Body of pancreas (tissue), 4 donors: ENCODE data around the gene C11orf91. TPM values are rescaled to one million over a fixed set of nuclear protein-coding genes. Genes with fewer than 3 reads are reported as not detected.

Experiments
- ATAC-seq: fragments of 150-250 bp; one replicate; pipeline ENCODE4 v1.9.1; 2016
- DNase-seq, 4 donors: peaks; one replicate each; pipeline ENCODE4 v3.0.0-alpha.2; 2019
- H3K27ac ChIP-seq, 4 donors: fragments of 200-600 bp; sonication (generic); 1 replicate in 3 of 4; 2 replicates in 1 of 4; pipeline versions ENCODE4 v1.5.1 to v1.6.1; 2016 to 2019; ENCODE audit warnings: mild to moderate bottlenecking in 1 of 4, mixed read lengths in 1 of 4, moderate library complexity in 1 of 4
- H3K27me3 ChIP-seq, 2 donors: fragments of 200-600 bp; sonication (generic); one replicate each; pipeline ENCODE4 v1.6.0; 2016; ENCODE audit warnings: mild to moderate bottlenecking in 1 of 2
- H3K36me3 ChIP-seq, 2 donors: fragments of 200-600 bp; sonication (generic); replicated peaks in 1 of 2; 2 replicates each; pipeline ENCODE4 v1.5.1; 2016; ENCODE audit warnings: low read depth in 2 of 2; ENCODE audit not compliant: insufficient read depth in 1 of 2
- H3K4me1 ChIP-seq: fragments of 200-600 bp; sonication (generic); one replicate; pipeline ENCODE4 v1.6.0; 2016
- H3K4me3 ChIP-seq, 2 donors: fragments of 200-600 bp; sonication (generic); 1 replicate in 1 of 2; 2 replicates in 1 of 2; pipeline ENCODE4 v1.5.1; 2016 to 2019
- H3K9me3 ChIP-seq, 3 donors: fragments of 200-600 bp; sonication (generic); 1 replicate in 2 of 3; 2 replicates in 1 of 3; pipeline ENCODE4 v1.5.1; 2016
- CTCF ChIP-seq, 7 experiments: fragments of 450-650 bp in 4 of 7; fragments of 200-600 bp in 3 of 7; sonication (generic) in 3 of 7; IDR thresholded peaks; one replicate each; pipeline ENCODE4 v1.5.1; 2016 to 2019; ENCODE audit warnings: antibody characterized with exemption in 7 of 7
- POLR2A ChIP-seq, 3 donors: fragments of 450-650 bp; IDR thresholded peaks; one replicate each; pipeline ENCODE4 v1.6.1; 2016; ENCODE audit warnings: antibody characterized with exemption in 3 of 3, mild to moderate bottlenecking in 2 of 3
- WGBS, 2 donors: methylation state at CpG; one replicate each; pipeline ENCODE4 v1.1.5; 2017; 5-methylcytosine and 5-hydroxymethylcytosine counted together
- intact Hi-C: fragments of 100-400 bp; cut with DNase I; formaldehyde crosslinking; loops from one replicate; pipeline ENCODE4 v1.15.1; 2023
- total RNA-seq, 2 donors: library from RNA; depleted of rRNA; stranded (reverse); fragments of >200 nt; gene quantifications; one replicate each; pipeline ENCODE4 v1.1.0, GENCODE V29; 2016

Gene C11orf91
- total RNA-seq, 2 donors from 2014 or later: not detected

- TF ChIP-seq POLR2A (IDR thresholded peaks at IDR 0.05) (no peak), CTCF (IDR thresholded peaks at IDR 0.05) (no peak)
- Histone ChIP-seq H3K9me3 (no peaks in the 10 kb centered on the region), H3K27me3 (no peaks in the 10 kb centered on the region), H3K4me1 (no peaks in the 10 kb centered on the region), H3K4me3 (no peak overlapping the region), H3K27ac (no peak overlapping the region), H3K36me3 (no peaks in the 10 kb centered on the region)
- 72 to 93% methylated on average over 4 of the region's 4 CpGs for WGBS, 2 donors
- DNase-seq: no peak
- intact Hi-C loops: no loop called here
- ATAC-seq: no peak
Measured at GRCh38 chr11:33672273-33672672, 28.4 kb downstream of the C11orf91 start.

GRCh38 chr11:33670250-33671011 lies 30.2 kb downstream of the C11orf91 start:
- no peak overlapping the region for H3K27ac ChIP-seq
- H3K36me3 ChIP-seq: no peaks in the 10 kb centered on the region
- H3K27me3 ChIP-seq: no peaks in the 10 kb centered on the region
- DNase-seq (no peak), ATAC-seq (no peak)
- no peaks in the 10 kb centered on the region for H3K4me1 ChIP-seq
- TF ChIP-seq POLR2A (IDR thresholded peaks at IDR 0.05): no peak
- no peak for TF ChIP-seq CTCF (IDR thresholded peaks at IDR 0.05)
- WGBS, 2 donors: 70 to 74% methylated on average over 5 of the region's 5 CpGs
- H3K9me3 ChIP-seq: no peaks in the 10 kb centered on the region
- intact Hi-C loops: no loop called here
- no peak overlapping the region for H3K4me3 ChIP-seq

- Histone ChIP-seq H3K36me3 (no peaks in the 10 kb centered on the region), H3K27me3 (no peaks in the 10 kb centered on the region), H3K27ac (no peak overlapping the region), H3K4me1 (no peaks in the 10 kb centered on the region), H3K4me3 (no peak overlapping the region), H3K9me3 (no peaks in the 10 kb centered on the region)
- intact Hi-C loops: no loop called here
- DNase-seq (no peak), ATAC-seq (no peak)
- TF ChIP-seq POLR2A (IDR thresholded peaks at IDR 0.05) (no peak), CTCF (IDR thresholded peaks at IDR 0.05) (no peak)
- 75 to 78% methylated on average over 5 of the region's 5 CpGs for whole genome bisulfite sequencing, 2 donors
Measured at GRCh38 chr11:33669598-33670249, 30.9 kb downstream of the C11orf91 start.

DNA sequence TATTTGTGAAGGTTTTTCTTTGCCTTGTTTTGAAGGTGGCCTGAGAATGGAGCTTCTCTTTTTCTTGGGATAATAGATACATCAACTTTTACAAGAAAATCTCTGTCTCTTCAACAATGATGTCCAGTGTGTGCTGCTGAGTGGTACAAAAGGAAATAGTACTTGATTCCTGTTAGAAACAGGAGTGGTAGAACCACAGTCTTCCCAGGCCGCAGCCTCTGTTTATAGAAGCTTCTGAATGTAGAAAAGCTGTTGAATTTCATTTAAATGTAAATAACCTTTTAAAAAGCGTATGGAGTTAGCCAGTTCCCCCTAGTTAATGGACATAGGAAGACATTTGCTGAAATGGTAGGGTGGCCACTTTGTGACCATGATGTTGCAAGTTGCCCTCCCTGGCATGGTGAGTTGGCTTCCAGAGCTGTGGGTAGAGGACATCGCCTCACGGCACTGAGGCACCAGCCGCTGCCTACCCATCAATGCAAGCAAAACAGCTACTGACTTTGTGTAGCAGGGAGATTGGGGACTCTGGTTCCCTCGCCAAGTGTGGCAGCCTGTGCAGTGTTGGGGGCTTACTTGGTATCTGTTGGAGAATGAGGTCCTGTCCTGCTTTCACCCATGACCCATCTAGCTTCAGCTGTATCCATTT lies 31.6 kb downstream of the C11orf91 start:
- no peaks in the 10 kb centered on the region for H3K27me3 ChIP-seq
- no peak for ATAC-seq
- 95 to 97% methylated on average over 6 of the region's 6 CpGs for WGBS, 2 donors
- intact Hi-C loops: no loop called here
- no peaks in the 10 kb centered on the region for H3K9me3 ChIP-seq
- TF ChIP-seq CTCF (IDR thresholded peaks at IDR 0.05) (no peak), POLR2A (IDR thresholded peaks at IDR 0.05) (no peak)
- H3K27ac ChIP-seq: no peak overlapping the region
- no peaks in the 10 kb centered on the region for H3K4me1 ChIP-seq
- no peak for DNase-seq
- no peaks in the 10 kb centered on the region for H3K36me3 ChIP-seq
- no peak overlapping the region for H3K4me3 ChIP-seq
